Omental fat pad (tissue), 4 donors: ENCODE results near the gene NTM. TPM values are rescaled to one million over a fixed set of nuclear protein-coding genes. Genes with fewer than 3 reads are reported as not detected.

Experiments used
- ATAC-seq: fragments of 150-250 bp; one replicate; pipeline ENCODE4 v1.9.1; 2016; ENCODE audit warnings: mild to moderate bottlenecking, moderate library complexity; ENCODE audit not compliant: low FRiP score
- DNase-seq: peaks from one replicate; pipeline ENCODE4 v3.0.0-alpha.2; 2019; ENCODE audit warnings: low spot score
- CTCF ChIP-seq, 3 donors: fragments of 450-650 bp; IDR thresholded peaks; one replicate each; pipeline ENCODE4 v1.5.1; 2016 to 2017; ENCODE audit warnings: antibody characterized with exemption in 3 of 3, mild to moderate bottlenecking in 3 of 3, moderate library complexity in 2 of 3
- total RNA-seq, 4 donors: library from RNA; depleted of rRNA; stranded (reverse); fragments of >200 nt; gene quantifications; one replicate each; pipeline ENCODE4 v1.1.0, GENCODE V29; 2016

The NTM gene
- total RNA-seq, 4 donors from 2014 or later, result 0.56 to 5.5 (median 2.4) TPM

GRCh38 chr11:132248580-132248979 is 878.2 kb downstream of the NTM start:
- ATAC-seq (no peak), DNase-seq (no peak)

GRCh38 chr11:132249256-132249655 is 878.8 kb downstream of the NTM start:
- no peak for TF ChIP-seq CTCF (IDR thresholded peaks at IDR 0.05)
- ATAC-seq (no peak), DNase-seq (no peak)

More at GRCh38 chr11:132248580-132248979, 878.2 kb downstream of the NTM start:
- TF ChIP-seq CTCF (IDR thresholded peaks at IDR 0.05), result no peak

- TF ChIP-seq CTCF (IDR thresholded peaks at IDR 0.05), result no peak
- ATAC-seq, result no peak
Observed at GRCh38 chr11:132251061-132251460, 880.6 kb downstream of the NTM start.

GRCh38 chr11:132253469-132254264 is 883.3 kb downstream of the NTM start:
- no peak for DNase-seq
- no peak for ATAC-seq
- TF ChIP-seq CTCF (IDR thresholded peaks at IDR 0.05), result no peak

More at GRCh38 chr11:132251061-132251460, 880.6 kb downstream of the NTM start:
- no peak for DNase-seq

GRCh38 chr11:132254906-132255305 is 884.5 kb downstream of the NTM start:
- TF ChIP-seq CTCF (IDR thresholded peaks at IDR 0.05), result no peak
- no peak for DNase-seq
- no peak for ATAC-seq

GRCh38 chr11:132256528-132257279 is 886.3 kb downstream of the NTM start:
- ATAC-seq, result no peak
- DNase-seq, result no peak
- no peak for TF ChIP-seq CTCF (IDR thresholded peaks at IDR 0.05)
